ENCODE data around the gene SLC38A10. TPM values are rescaled to one million over a fixed set of nuclear protein-coding genes. Genes with fewer than 3 reads are reported as not detected.
A peak's percentile ranks its signal among the peaks of the same experiment; 100 is the strongest.

SLC38A10 gene
- total and polyA plus RNA-seq, 10 of the 15 experiments (the other 5 are each of a cell fraction or from before 2014, with no cell fraction given) = 0.52 to 67.9 (median 22.1) TPM

- TF ChIP-seq PBX3 (IDR thresholded peaks at IDR 0.05; ENCODE audit: insufficient replicate concordance, low read depth, low read length) (peak; percentile 68), CHD2 (IDR thresholded peaks at IDR 0.05; ENCODE audit: borderline replicate concordance, low read depth, low read length) (no peak), PAX5 (IDR thresholded peaks at IDR 0.05; ENCODE audit: borderline replicate concordance, low read depth, low read length) (peak; percentile 55; the same call in 1 of the 2 replicates)
- TF ChIP-seq, protein P1, sequence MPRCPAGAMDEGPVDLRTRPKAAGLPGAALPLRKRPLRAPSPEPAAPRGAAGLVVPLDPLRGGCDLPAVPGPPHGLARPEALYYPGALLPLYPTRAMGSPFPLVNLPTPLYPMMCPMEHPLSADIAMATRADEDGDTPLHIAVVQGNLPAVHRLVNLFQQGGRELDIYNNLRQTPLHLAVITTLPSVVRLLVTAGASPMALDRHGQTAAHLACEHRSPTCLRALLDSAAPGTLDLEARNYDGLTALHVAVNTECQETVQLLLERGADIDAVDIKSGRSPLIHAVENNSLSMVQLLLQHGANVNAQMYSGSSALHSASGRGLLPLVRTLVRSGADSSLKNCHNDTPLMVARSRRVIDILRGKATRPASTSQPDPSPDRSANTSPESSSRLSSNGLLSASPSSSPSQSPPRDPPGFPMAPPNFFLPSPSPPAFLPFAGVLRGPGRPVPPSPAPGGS (IDR thresholded peaks at IDR 0.05; ENCODE audit: borderline replicate concordance, insufficient read depth, low read depth, low read length, poor library complexity, severe bottlenecking) = peak; percentile 79
- H3K4me1 ChIP-seq (ENCODE audit: control insufficient read depth, insufficient read depth, low read length) = peaks cover 12% of the 10 kb centered on the region
- H3K36me3 ChIP-seq (ENCODE audit: control insufficient read depth in 2 of 2, insufficient read depth in 2 of 2, low read length in 1 of 2) = peaks cover 0 to 2% of the 10 kb centered on the region in 2 experiments; a peak in 2 of 4 replicates
- H2AFZ ChIP-seq (ENCODE audit: control insufficient read depth, low read depth, low read length) = no peak overlapping the region; the same call in 1 of the 2 replicates
- CTCF ChIA-PET = interaction anchor here (1.1 to 3.1 kb wide), 4 partner anchors 8 to 95 kb away, joined by 3 to 17 read pairs (median 4); partner anchors contain the start of gene CEP131
- ATAC-seq = no peak
- H3K27ac ChIP-seq (ENCODE audit: control insufficient read depth, insufficient read depth) = peak overlapping the region; percentile 35
- no peak for DNase-seq (ENCODE audit: low read depth, low spot score)
- POLR2A ChIA-PET = interaction anchor here (1.4 to 1.8 kb wide), 2 partner anchors 9 to 15 kb away, joined by 7 to 18 read pairs; partner anchors contain the start of gene CEP131
- no peak for FAIRE-seq
- RAD21 ChIA-PET (ENCODE audit: unreplicated experiment) = interaction anchor here (0.7 to 1.5 kb wide), 2 partner anchors 11 to 247 kb away, joined by 3 to 7 read pairs; no protein-coding TSS in a partner anchor
- H4K20me1 ChIP-seq (ENCODE audit: control insufficient read depth, insufficient read depth) = no peaks in the 10 kb centered on the region
- peak overlapping the region; percentile 94 for H3K4me2 ChIP-seq (ENCODE audit: control insufficient read depth, insufficient read depth)
- no peaks in the 10 kb centered on the region for H3K27me3 ChIP-seq (replicated peaks in 1 of 2; ENCODE audit: control insufficient read depth in 2 of 2, insufficient read depth in 2 of 2, low read length in 1 of 2)
- SMC1A ChIA-PET (ENCODE audit: uncharacterized antibody, unreplicated experiment) = interaction anchor here (1.2 to 2.2 kb wide), 2 partner anchors 8 to 95 kb away, joined by 3 to 7 read pairs; no protein-coding TSS in a partner anchor
- peak overlapping the region; percentile 82 for H3K4me3 ChIP-seq
- BruUV-seq (replicated peaks) = TSS peak; percentile 78
- in situ Hi-C loops (cut with MboI) (loop anchor here (25.0 kb wide), 1 partner anchor 226 kb away; no protein-coding TSS in a partner anchor), intact Hi-C loops (cut with micrococcal nuclease; ENCODE audit: unreplicated experiment) (no loop called here)
- peak overlapping the region; percentile 79 for H3K9ac ChIP-seq (ENCODE audit: control insufficient read depth, insufficient read depth, low read length)
- peaks cover 39% of the 10 kb centered on the region for H3K79me2 ChIP-seq (ENCODE audit: control insufficient read depth, insufficient read depth, low read length)
- WGBS (ENCODE audit: insufficient coverage, insufficient replicate concordance, low lambda C conversion rate, missing lambda C conversion rate) = 42% methylated on average over 36 of the region's 36 CpGs
- H3K9me3 ChIP-seq (replicated peaks; ENCODE audit: control insufficient read depth, insufficient read depth, low read length) = no peaks in the 10 kb centered on the region
Observed at GRCh38 chr17:81237591-81238489, 57.3 kb downstream of the SLC38A10 start.
